WI38 (cell line): Measurements from ENCODE around the gene LGALS7.
"Not testable (repeated sequence)": the region's sequence is repeated elsewhere in the genome, so short reads cannot be mapped to it uniquely, and the experiment has no call there.

Source experiments
- H3K4me3 ChIP-seq: 2 replicates; pipeline ENCODE4 v1.5.1; 2011; ENCODE audit warnings: low read depth, mild to moderate bottlenecking, control low read depth, low read length
- TF ChIP-seq, protein P1 (sequence below): IDR thresholded peaks from 2 replicates; pipeline ENCODE4 v1.5.1; 2012; ENCODE audit warnings: low read depth, mild to moderate bottlenecking, control low read depth, low read length

LGALS7 gene

DNA sequence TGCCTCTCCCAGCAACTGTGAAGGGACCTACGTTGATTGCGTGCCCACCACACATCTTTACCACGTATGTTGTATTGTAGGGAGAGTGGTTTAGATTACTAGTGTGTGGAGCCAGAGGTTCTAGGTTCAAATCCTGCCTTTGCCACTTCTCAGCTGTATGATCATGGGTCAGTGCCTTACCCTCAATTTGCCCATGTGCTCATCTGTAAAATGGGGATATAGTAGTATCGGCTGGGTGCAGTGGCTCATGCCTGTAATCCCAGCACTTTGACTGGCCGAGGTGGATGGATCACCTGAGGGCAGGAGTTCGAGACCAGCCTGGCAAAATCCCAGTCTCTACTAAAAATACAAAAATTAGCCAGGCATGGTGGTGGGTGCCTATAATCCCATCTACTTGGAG lies 40.0 kb upstream of the LGALS7 start:
- TF ChIP-seq, protein P1, sequence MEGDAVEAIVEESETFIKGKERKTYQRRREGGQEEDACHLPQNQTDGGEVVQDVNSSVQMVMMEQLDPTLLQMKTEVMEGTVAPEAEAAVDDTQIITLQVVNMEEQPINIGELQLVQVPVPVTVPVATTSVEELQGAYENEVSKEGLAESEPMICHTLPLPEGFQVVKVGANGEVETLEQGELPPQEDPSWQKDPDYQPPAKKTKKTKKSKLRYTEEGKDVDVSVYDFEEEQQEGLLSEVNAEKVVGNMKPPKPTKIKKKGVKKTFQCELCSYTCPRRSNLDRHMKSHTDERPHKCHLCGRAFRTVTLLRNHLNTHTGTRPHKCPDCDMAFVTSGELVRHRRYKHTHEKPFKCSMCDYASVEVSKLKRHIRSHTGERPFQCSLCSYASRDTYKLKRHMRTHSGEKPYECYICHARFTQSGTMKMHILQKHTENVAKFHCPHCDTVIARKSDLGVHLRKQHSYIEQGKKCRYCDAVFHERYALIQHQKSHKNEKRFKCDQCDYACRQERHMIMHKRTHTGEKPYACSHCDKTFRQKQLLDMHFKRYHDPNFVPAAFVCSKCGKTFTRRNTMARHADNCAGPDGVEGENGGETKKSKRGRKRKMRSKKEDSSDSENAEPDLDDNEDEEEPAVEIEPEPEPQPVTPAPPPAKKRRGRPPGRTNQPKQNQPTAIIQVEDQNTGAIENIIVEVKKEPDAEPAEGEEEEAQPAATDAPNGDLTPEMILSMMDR = no peak
- no peak overlapping the region for H3K4me3 ChIP-seq

GRCh38 chr19:38812841-38813320 lies 39.6 kb upstream of the LGALS7 start, which contains the start of gene LGALS4:
Gene LGALS4 (minus strand): TSS chr19:38812945. CDS start chr19:38812886, 59 bp downstream.
- H3K4me3 ChIP-seq = no peak within 1 kb of the TSS
- TF ChIP-seq, protein P1 = no peak

GRCh38 chr19:38812009-38812840 lies 38.9 kb upstream of the LGALS7 start:
- no peak overlapping the region for H3K4me3 ChIP-seq
- TF ChIP-seq, protein P1 = no peak

- TF ChIP-seq, protein P1 = no peak
- no peak overlapping the region for H3K4me3 ChIP-seq
Measured at GRCh38 chr19:38809592-38810252, 36.4 kb upstream of the LGALS7 start.

DNA sequence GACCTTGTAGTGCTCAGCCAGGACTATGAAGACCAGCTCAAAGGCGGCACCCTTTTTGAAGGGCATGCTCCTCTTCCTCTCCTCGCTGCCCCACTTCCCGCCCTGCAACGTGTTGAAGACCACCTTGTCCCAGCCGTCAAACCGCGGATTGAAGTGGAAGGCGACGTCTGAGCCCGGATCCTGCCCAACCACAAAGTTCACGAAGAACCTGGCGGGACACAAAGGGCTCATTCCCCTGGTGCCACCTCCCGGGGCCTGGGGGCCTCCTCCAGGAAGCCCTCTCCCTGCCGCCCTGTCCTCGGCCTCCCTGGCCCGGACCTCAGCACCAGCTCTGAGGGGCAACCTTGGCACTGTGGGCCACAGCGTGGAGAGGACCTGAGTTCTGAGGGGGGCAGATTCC lies 35.4 kb upstream of the LGALS7 start:
- no peak overlapping the region for H3K4me3 ChIP-seq
- TF ChIP-seq, protein P1 = no peak

- H3K4me3 ChIP-seq = not testable (repeated sequence)
Measured at GRCh38 chr19:38807374-38808098, 34.2 kb upstream of the LGALS7 start.

GRCh38 chr19:38806371-38806770 lies 33.1 kb upstream of the LGALS7 start:
- H3K4me3 ChIP-seq = no peak overlapping the region
- TF ChIP-seq, protein P1 = no peak
